ENCODE data around the gene NKD2.

Gene NKD2

DNA sequence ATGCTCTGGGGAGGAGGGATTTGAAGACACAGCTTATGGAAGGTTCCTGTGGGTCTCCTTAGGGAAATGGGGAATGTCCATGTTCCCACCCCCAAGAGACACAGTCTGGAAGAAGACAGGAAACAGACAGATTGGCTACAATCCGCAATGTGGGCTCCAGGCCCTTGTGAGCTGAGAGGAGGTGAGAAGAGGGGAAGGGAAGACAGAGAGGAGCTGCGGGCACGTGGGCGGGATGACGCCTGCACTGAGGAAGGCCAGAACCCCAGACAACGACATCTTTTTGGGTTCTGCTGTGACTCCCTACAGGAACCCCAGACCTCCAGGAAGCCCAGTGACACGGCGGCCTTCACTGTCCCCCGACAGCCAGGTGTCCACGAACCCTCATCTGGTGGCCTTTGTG is 29.9 kb upstream of the NKD2 start:
- DNase-seq (ENCODE audit: low read depth in 2 of 2), result no peak

GRCh38 chr5:979100-979817 is 29.3 kb upstream of the NKD2 start:
- DNase-seq (ENCODE audit: low read depth in 2 of 2), result no peak

- no peak for DNase-seq (ENCODE audit: low read depth in 2 of 2)
Observed at GRCh38 chr5:980001-980588, 28.5 kb upstream of the NKD2 start.

DNA sequence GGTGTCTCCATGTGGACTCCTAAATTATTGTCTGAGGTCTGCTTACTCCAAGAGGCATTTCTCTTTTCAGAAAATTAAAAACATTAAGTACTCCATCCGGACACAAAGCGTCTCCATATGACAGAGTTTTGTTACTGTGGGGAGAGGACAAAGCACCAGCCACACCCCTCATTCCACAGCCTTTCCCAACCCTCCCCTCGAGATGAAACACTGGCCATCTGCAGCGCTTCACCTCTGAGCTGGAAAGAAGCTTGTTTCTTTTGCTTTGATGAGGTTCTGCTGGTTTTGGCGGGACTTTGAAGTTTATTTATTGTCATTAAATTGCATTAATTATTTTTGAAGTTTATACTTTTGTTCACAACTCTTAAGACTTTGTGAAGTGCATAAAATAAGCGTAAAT is 27.6 kb upstream of the NKD2 start:
- DNase-seq (ENCODE audit: low read depth in 2 of 2), result no peak

- DNase-seq (ENCODE audit: low read depth in 2 of 2), result no peak
Observed at GRCh38 chr5:981456-981855, 27.1 kb upstream of the NKD2 start.

DNA sequence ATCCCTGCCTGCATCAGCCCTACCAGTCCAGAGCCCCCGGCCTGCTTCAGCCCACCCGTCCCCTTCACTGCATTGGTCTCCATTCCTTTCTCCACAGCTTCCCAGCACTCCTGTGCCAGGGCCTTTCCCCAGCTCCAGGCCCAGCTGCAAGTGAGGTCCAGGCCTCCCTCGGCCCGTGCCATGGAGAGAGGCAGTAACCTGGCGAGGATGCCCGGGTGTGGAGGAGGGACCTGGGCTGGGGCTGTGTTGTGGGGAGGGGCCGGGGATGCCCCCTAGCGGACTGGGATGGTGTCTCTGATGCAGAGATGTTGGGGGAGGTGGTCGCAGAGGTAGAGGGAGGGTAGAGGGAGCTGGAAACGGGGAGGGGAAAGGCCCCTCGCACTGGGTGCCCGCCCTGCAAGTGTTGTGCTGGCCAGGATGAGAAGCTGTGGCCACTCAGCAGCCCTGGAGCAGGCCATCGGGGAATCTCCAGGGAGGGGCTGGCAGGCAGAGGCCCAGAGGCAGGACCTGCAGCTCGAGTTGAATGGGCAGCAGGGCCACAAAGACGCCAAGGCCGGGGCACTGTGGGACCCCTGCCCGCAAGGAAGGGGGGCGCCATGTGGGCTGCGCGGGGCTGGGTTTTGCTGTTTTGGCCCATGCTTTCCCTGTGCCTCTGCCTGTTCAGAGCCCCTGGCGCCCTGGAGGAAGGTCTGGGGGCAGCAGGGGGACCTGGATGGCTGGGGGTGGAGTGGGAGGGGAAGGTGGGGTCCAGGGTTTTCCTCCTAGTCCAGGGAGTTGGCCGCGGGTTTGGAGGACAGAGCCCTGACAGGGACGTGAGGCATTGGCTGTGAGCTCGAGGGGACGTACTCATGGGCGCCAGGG is 26.0 kb upstream of the NKD2 start:
- DNase-seq (ENCODE audit: low read depth in 2 of 2), result no peak

GRCh38 chr5:983238-983524 is 25.4 kb upstream of the NKD2 start:
- DNase-seq (ENCODE audit: low read depth in 2 of 2), result no peak

- DNase-seq (ENCODE audit: low read depth in 2 of 2), result no peak
Observed at GRCh38 chr5:983568-983967, 25.0 kb upstream of the NKD2 start.

GRCh38 chr5:984774-985173 is 23.8 kb upstream of the NKD2 start:
- DNase-seq (ENCODE audit: low read depth in 2 of 2), result no peak

DNA sequence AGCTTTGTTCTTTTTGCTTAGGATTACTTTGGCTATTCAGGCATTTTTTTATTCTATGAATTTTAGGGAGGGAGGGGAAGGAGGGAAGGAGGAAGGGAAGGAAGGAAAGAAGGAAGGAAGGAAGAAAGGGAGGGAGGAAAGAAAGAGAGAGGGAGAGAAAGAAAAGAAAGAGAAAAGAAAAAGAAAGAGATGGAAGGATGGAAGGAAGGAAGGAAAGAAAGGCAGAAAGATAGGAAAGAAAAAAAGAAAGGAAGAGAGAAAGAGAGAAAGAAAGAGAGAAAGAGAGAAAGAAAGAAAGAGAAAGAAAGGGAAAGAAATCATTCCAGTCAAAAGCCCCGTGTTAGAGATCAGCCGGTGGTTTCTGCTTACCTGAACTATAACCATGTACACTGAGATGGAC is 20.8 kb upstream of the NKD2 start:
- DNase-seq (ENCODE audit: low read depth in 2 of 2), result no peak

DNA sequence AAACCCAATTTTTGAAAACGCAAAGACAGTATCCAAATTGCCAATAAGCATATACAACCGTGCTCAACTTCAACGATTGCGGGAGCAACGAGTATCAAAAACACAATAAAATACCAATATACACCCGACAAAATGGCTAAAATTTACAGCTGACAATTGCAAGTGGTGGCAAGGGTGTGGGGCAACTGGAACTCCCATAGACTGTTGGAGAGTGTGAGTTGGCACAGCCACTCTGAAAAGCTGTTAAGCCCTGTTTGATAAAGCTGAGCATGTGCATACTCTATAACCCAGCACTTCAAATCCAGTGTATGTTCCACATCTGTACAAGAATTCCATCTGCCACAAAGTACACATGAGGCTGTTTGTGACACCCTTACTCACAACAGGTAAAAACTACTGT is 20.3 kb upstream of the NKD2 start:
- DNase-seq (ENCODE audit: low read depth in 2 of 2), result no peak

GRCh38 chr5:989961-990530 is 18.6 kb upstream of the NKD2 start:
- no peak for DNase-seq (ENCODE audit: low read depth in 2 of 2)

- no peak for DNase-seq (ENCODE audit: low read depth in 2 of 2)
Observed at GRCh38 chr5:991472-992267, 16.9 kb upstream of the NKD2 start.

DNA sequence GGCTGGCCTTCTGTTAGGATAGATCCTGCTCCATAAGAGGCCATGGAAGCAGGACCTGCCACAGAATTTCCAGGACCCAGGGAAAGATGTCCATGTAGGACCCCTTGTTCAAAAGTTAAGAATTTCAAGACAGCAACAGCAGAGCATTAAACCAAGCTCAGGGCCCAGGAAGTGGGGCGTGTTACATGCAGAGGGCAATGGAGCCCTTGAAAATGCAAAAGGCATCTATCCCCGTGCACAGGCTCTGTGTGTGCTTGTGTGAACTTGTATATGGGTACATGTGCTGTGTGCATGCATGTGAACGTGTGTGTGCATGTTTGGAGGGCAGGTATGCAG is 14.4 kb upstream of the NKD2 start:
- DNase-seq (ENCODE audit: low read depth in 2 of 2), result no peak

- no peak for DNase-seq (ENCODE audit: low read depth in 2 of 2)
Observed at GRCh38 chr5:994821-995220, 13.8 kb upstream of the NKD2 start.

DNA sequence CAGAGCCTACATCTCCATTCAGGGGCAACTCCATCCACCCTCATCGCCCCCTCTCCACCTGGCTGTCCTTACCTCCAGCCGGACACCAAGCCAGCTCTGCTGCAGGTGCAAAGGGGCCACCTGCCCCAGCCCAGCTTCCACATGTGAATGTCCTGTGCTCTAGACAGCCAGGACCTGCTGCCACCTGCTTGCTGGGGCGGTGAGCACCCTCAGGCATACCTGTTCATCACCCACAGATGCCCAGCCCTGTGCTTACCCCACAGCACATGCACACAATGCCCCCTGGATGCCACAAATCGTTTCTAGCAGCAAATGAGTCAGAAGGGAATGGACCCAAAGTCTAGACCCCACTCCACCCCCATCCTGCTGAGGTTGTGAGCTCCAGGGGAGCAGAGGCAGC is 13.3 kb upstream of the NKD2 start:
- no peak for DNase-seq (ENCODE audit: low read depth in 2 of 2)

DNA sequence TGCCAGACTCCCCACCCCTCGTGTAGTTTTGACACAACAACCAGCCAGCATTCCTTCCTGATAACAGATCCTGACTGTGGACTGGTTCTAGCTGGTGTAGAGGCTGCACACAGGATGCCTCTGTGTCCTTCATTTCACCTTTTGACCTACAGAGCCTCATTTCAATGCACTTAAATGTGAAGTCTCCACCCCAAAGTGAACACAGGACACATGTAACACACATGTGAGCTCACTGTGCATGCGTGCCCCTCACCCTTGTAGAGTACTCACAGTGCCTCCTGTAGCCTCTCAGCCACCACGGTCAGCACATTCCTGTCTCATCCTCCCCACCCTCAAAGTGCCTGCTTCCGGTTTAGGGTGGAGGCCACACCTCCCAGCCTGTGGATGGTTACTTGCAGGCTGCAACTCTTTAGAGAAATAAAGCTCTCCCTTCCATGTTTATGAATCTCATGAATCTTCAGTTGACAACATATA is 11.6 kb upstream of the NKD2 start:
- DNase-seq (ENCODE audit: low read depth in 2 of 2), result no peak

DNA sequence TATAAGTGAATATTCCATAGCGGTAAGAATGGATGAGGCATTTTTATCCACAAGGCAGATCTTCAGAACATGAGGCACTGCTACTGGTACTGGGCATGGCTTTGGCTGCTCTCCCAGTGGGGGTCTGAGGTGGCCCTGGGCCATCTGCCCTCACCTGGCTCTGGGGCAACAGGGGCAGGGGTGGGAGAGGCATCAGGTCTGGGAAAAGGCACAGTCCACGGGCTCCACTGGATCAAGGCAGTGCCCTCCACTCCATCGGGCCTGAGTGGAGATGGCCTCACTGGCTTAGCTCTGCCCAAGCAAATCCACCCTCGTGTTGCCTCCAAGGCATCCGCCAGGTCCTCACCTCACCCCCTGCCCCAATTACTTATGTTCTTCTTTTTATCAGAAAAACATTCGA is 10.9 kb upstream of the NKD2 start:
- DNase-seq (ENCODE audit: low read depth in 2 of 2), result no peak

GRCh38 chr5:998246-999031 is 10.2 kb upstream of the NKD2 start:
- no peak for DNase-seq (ENCODE audit: low read depth in 2 of 2)

- no peak for DNase-seq (ENCODE audit: low read depth in 2 of 2)
Observed at GRCh38 chr5:999032-999501, 9.5 kb upstream of the NKD2 start.

DNA sequence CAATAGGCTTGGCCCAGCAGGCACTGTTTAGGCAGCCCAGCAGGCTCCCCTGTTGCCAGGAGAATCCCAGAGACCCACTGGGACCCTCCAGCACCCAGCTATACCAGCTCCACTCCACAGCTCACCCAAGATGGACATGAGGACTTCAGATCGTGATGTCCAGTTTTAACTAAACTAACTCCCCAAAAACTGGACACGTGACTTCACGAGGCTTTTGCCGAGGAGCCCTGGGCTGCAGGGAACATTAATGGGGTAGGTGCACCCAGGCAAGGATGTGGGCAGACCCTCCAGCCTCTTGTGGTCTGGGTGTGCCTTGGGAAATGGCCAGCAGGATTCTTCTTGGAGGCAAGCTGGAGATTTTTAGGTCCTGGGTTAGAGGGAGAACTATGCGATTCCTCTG is 8.9 kb upstream of the NKD2 start:
- DNase-seq (ENCODE audit: low read depth in 2 of 2), result no peak
